ENCODE measurements around the gene TXNDC17.

The TXNDC17 gene

GRCh38 chr17:6683081-6683684 is 42.3 kb downstream of the TXNDC17 start:
- ChIA-PET CTCF (interaction anchor here (1.0 to 2.1 kb wide), 4 partner anchors 17 to 19 kb away, joined by 3 to 9 read pairs (median 4); no protein-coding TSS in a partner anchor), POLR2A (no interaction called here)
- TF ChIP-seq ZNF426 (tag by site-specific recombination; IDR thresholded peaks at IDR 0.05) (no peak), ZNF280C (tag by site-specific recombination; IDR thresholded peaks at IDR 0.05) (no peak), PRDM6 (tag by site-specific recombination; IDR thresholded peaks at IDR 0.05) (no peak), ZNF266 (tag by site-specific recombination; IDR thresholded peaks at IDR 0.05; ENCODE audit: low read depth) (no peak), ZNF274 (IDR thresholded peaks at IDR 0.05; ENCODE audit: low read length) (no peak), ZNF274 (tag by site-specific recombination; IDR thresholded peaks at IDR 0.05; ENCODE audit: borderline replicate concordance) (no peak), ZNF837 (tag by site-specific recombination; IDR thresholded peaks at IDR 0.05) (no peak), ZNF473 (tag by site-specific recombination; IDR thresholded peaks at IDR 0.05) (no peak), ZNF350 (tag by site-specific recombination; IDR thresholded peaks at IDR 0.05) (no peak), ZBTB49 (tag by site-specific recombination; IDR thresholded peaks at IDR 0.05; ENCODE audit: low read depth) (no peak), PATZ1 (tag by site-specific recombination; IDR thresholded peaks at IDR 0.05) (no peak), RBAK (tag by site-specific recombination; IDR thresholded peaks at IDR 0.05) (no peak), PBX3 (CRISPR knock-in tag; IDR thresholded peaks at IDR 0.05) (no peak), ZNF311 (tag by site-specific recombination; IDR thresholded peaks at IDR 0.05; ENCODE audit: borderline replicate concordance) (no peak), ZNF354C (tag by site-specific recombination; IDR thresholded peaks at IDR 0.05; ENCODE audit: borderline replicate concordance, low read depth) (no peak)
- Histone ChIP-seq H3K36me3 (ENCODE audit: control insufficient read depth in 2 of 2, insufficient read depth in 1 of 2, low read length in 2 of 2) (no peaks in the 10 kb centered on the region), H3K9me3 (ENCODE audit: control insufficient read depth, insufficient read depth, low read depth, low read length) (no peaks in the 10 kb centered on the region), H3K4me1 (ENCODE audit: control insufficient read depth, insufficient read depth, low read length) (no peaks in the 10 kb centered on the region), H3K4me3 (ENCODE audit: low read depth, low read length) (no peak overlapping the region), H3K27ac (ENCODE audit: extremely low read depth, low read depth, low read length) (no peak overlapping the region)
